Neutrophil (primary cell): ENCODE data around the gene ZNF101.

Experiments used
- H3K27ac ChIP-seq: fragments of 200-600 bp; sonication (generic); 2 replicates; pipeline ENCODE4 v1.5.1; 2016; ENCODE audit warnings: mild to moderate bottlenecking, moderate library complexity
- H3K27me3 ChIP-seq: fragments of 200-600 bp; sonication (generic); 2 replicates; pipeline ENCODE4 v1.6.0; 2016; ENCODE audit warnings: mild to moderate bottlenecking
- H3K36me3 ChIP-seq: fragments of 200-600 bp; sonication (generic); 2 replicates; pipeline ENCODE4 v1.5.1; 2017
- H3K4me1 ChIP-seq, 2 experiments: fragments of 200-600 bp in 1 of 2; sonication (generic) in 1 of 2; 1 replicate in 1 of 2; 2 replicates in 1 of 2; pipeline versions ENCODE4 v1.5.1 to v1.6.1; 2013 to 2016; ENCODE audit warnings: low read depth in 1 of 2, low read length in 1 of 2, mild to moderate bottlenecking in 1 of 2, moderate library complexity in 1 of 2; ENCODE audit not compliant: control insufficient read depth in 1 of 2, insufficient read depth in 1 of 2
- H3K4me3 ChIP-seq, 2 experiments: fragments of 200-600 bp in 1 of 2; sonication (generic) in 1 of 2; 1 replicate in 1 of 2; 2 replicates in 1 of 2; pipeline ENCODE4 v1.5.1; 2013 to 2016; ENCODE audit warnings: low read depth in 1 of 2, low read length in 1 of 2, mild to moderate bottlenecking in 1 of 2, moderate library complexity in 1 of 2
- H3K9me3 ChIP-seq: fragments of 200-600 bp; sonication (generic); 2 replicates; pipeline ENCODE4 v1.5.1; 2016
- TF ChIP-seq, protein P1 (sequence below): fragments of 200-600 bp; sonication (generic); IDR thresholded peaks from 2 replicates; pipeline ENCODE4 v1.5.1; 2016; ENCODE audit warnings: antibody characterized with exemption

ZNF101 gene

DNA sequence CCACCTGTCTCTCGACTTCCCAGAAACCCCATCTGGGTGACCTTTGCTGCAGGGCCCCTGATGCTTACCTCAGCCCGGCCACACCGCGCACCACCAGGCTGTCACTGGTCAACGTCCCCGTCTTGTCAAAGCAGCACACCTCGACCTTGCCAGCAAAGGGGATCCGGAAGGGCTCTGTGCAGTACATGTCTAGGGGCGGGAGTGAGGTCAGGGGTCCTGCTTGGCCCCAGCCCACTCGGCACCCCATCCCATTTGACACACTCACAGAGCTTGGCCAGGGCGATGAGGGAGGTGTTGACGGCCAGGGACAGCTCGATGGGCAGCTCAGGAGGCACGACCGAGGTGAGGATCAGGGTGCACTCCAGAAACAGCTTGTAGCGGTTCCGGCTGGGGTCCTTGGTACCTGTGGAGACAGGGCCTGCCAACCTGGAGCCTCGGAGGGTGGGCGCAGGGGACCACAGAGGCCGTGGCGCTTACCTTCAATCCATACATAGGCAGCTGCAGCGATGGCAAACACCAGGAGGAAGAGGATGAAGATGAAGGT, 13.5 kb upstream of the ZNF101 start:
- peaks cover 4% of the 10 kb centered on the region in 2 experiments for H3K4me1 ChIP-seq
- no peaks in the 10 kb centered on the region for H3K27me3 ChIP-seq
- no peak overlapping the region for H3K4me3 ChIP-seq
- no peak overlapping the region for H3K27ac ChIP-seq
- TF ChIP-seq, protein P1, sequence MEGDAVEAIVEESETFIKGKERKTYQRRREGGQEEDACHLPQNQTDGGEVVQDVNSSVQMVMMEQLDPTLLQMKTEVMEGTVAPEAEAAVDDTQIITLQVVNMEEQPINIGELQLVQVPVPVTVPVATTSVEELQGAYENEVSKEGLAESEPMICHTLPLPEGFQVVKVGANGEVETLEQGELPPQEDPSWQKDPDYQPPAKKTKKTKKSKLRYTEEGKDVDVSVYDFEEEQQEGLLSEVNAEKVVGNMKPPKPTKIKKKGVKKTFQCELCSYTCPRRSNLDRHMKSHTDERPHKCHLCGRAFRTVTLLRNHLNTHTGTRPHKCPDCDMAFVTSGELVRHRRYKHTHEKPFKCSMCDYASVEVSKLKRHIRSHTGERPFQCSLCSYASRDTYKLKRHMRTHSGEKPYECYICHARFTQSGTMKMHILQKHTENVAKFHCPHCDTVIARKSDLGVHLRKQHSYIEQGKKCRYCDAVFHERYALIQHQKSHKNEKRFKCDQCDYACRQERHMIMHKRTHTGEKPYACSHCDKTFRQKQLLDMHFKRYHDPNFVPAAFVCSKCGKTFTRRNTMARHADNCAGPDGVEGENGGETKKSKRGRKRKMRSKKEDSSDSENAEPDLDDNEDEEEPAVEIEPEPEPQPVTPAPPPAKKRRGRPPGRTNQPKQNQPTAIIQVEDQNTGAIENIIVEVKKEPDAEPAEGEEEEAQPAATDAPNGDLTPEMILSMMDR, result no peak
- no peaks in the 10 kb centered on the region for H3K9me3 ChIP-seq
- peaks cover 94% of the 10 kb centered on the region for H3K36me3 ChIP-seq

DNA sequence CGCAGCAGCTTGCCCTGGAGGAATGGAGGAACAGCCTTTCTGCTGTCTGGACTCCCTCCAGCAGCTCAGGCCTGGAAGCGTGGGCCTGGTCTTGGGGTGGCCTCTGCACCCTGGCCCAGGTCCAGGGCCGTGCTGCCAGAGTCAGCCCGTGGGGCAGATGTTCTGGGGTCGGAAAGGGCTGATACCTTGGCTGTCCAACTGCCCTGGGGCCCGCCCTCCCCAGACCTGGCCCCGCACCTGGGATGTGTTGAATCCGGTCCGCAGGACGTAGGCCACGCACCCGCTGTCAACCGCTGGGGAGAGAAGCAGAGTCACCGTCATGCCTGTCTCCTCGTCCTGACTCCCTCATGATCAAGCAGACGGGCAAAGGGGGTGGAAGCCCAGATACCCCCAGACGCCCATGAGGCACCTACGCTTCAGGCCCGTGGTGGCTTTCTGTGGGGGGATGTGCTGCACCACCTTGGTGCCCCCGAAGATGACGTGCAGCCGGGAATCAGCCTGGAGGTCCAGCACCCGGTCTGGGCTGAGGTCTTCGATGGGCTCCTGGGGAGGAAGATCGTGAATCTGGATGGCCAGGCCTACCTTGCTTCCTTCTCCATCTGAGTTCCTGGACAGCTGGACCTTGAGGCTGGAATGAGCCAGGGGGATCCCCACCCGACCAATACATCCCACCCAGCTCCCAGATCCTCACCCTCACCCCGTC, 12.8 kb upstream of the ZNF101 start:
- Histone ChIP-seq H3K36me3 (peaks cover 92% of the 10 kb centered on the region), H3K9me3 (no peaks in the 10 kb centered on the region), H3K4me1 (no peaks in the 10 kb centered on the region), H3K4me3 (no peak overlapping the region), H3K27ac (no peak overlapping the region), H3K27me3 (no peaks in the 10 kb centered on the region)
- TF ChIP-seq, protein P1, result no peak

DNA sequence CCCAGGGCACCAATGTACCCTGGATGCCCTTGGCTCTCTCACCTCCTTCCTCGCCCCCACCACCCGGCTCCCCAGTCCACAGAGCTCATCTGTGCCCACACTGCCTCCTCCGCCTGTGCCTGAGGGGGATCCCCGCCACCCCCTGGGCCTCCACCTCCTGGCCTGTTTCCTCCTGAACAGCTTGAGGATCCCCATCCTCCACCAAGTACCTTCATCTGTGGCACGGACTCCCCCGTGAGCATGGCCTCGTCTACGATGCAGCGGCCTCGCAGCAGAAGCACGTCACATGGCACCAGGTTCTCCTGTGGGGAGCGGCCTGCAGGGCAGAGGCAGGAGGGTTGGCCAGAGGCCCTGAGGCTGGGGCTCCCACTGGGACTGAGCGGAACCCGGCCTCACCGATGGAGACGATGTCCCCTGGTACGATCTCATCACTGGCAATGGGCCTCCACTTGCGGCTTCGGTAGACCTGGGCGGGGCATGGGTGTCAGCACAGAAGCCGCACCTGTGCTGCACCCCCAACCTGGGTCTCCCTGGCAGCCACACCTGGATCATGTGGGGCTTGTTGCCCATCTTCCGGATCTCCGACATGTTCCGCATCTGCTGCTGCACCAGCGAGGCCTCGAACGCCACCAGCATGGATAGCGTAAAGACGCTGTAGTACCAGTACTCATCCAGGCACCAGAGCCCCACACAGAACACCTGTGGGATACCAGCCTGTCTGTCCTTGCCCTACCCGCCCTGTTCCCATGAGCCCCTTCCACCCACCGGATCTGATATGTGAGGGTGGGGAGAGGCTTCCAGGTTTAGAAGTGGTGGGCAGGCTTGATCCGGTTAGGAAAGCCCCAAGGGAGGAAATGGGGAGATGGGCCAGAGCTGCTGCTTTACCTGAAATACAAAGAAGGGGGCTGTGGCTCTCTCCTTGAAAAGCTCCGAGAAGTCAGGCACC, 11.9 kb upstream of the ZNF101 start:
- Histone ChIP-seq H3K36me3 (peaks cover 83% of the 10 kb centered on the region), H3K4me1 (peaks cover 3 to 4% of the 10 kb centered on the region in 2 experiments), H3K4me3 (no peak overlapping the region), H3K27me3 (no peaks in the 10 kb centered on the region), H3K27ac (no peak overlapping the region), H3K9me3 (no peaks in the 10 kb centered on the region)
- TF ChIP-seq, protein P1, result no peak

DNA sequence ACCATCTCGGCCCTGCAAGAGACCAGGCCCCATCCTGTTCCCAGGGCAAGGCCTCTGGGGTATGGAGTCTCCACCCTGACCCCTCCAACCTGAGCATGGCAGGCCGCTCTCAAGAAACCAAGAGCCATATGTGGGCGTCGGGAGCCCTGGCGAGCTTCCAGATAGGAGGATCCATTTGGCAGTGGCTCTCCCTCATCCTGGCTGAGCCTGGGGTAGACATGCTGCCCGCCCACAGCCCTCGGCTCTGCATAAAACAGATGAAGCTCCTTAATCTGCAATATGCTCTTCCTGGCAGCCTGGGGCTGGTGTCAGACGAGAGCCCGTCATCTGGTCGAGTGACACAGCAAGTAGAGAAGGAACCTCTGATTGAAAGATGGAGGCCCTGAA, 11.2 kb upstream of the ZNF101 start:
- H3K9me3 ChIP-seq, result no peaks in the 10 kb centered on the region
- H3K4me3 ChIP-seq, result no peak overlapping the region
- TF ChIP-seq, protein P1, result no peak
- peaks cover 76% of the 10 kb centered on the region for H3K36me3 ChIP-seq
- H3K27me3 ChIP-seq, result no peaks in the 10 kb centered on the region
- H3K4me1 ChIP-seq, result peaks cover 9 to 11% of the 10 kb centered on the region in 2 experiments
- H3K27ac ChIP-seq, result no peak overlapping the region

DNA sequence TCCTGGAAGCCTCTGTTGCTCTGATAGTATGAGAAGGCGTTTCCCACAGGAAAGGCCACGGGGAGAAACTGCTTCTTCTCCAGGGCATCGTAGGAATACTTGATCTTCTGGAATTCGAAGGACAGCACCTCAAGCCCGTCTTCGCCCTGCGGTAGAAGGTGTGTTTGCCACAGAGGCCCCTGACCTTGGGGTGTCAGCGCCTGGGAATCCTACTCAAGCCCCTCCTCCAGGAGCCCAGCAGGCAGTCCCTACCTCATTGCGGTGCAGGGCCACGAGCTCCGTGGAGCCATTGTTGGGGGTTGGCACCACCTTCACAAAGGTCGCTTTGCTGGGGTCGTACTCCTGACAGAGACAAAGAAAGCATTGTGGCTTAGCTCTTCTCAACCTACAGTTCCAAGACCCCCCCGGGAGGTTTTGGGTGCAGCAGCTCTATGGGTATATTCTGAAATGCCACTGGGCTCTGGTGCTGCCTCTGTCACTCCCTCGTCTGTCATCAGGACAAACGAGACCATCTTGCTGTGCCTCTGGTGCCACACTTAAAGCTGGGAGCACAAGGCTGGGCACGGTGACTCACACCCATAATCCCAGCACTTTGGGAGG, 8.9 kb upstream of the ZNF101 start:
- TF ChIP-seq, protein P1, result no peak
- H3K9me3 ChIP-seq, result no peaks in the 10 kb centered on the region
- H3K27ac ChIP-seq, result no peak overlapping the region
- peaks cover 53% of the 10 kb centered on the region for H3K36me3 ChIP-seq
- H3K27me3 ChIP-seq, result no peaks in the 10 kb centered on the region
- no peak overlapping the region for H3K4me3 ChIP-seq
- H3K4me1 ChIP-seq, result peaks cover 18 to 23% of the 10 kb centered on the region in 2 experiments
